Stimulated activated CD8-positive, alpha-beta memory T cell treated with anti-CD3 and anti-CD28 coated beads, Interleukin-15, amount 100 ng/mL, for 1 hour (primary cell): ENCODE measurements around the gene MTTP.
A peak's percentile ranks its signal among the peaks of the same experiment; 100 is the strongest.
"Not testable (repeated sequence)": the region's sequence is repeated elsewhere in the genome, so short reads cannot be mapped to it uniquely, and the experiment has no call there.

ENCODE experiments used
- DNase-seq: peaks from one replicate; pipeline ENCODE4 v3.0.0-alpha.2; 2020; ENCODE audit warnings: low read depth

MTTP gene

GRCh38 chr4:99574530-99575324 lies at the start of gene MTTP:
Gene MTTP (plus strand): TSS chr4:99574824. CDS start chr4:99574910, 86 bp downstream.
- DNase-seq, result no peak

- DNase-seq, result no peak
Observed at GRCh38 chr4:99529228-99529627, 45.4 kb upstream of the MTTP start.

- DNase-seq, result no peak
Observed at GRCh38 chr4:99529956-99530355, 44.7 kb upstream of the MTTP start.

GRCh38 chr4:99534699-99535098 lies 39.9 kb upstream of the MTTP start:
- not testable (repeated sequence) for DNase-seq

- no peak for DNase-seq
Observed at GRCh38 chr4:99536271-99536670, 38.4 kb upstream of the MTTP start.

GRCh38 chr4:99536848-99537247 lies 37.8 kb upstream of the MTTP start:
- DNase-seq, result no peak

- no peak for DNase-seq
Observed at GRCh38 chr4:99537674-99538073, 37.0 kb upstream of the MTTP start.

- DNase-seq, result no peak
Observed at GRCh38 chr4:99540277-99540939, 34.2 kb upstream of the MTTP start.

GRCh38 chr4:99552872-99553271 lies 21.8 kb upstream of the MTTP start:
- no peak for DNase-seq

GRCh38 chr4:99563310-99564186 lies 11.1 kb upstream of the MTTP start, which contains the start of gene TRMT10A:
Gene TRMT10A (minus strand): TSS chr4:99564039. CDS start chr4:99559338, 4,701 bp downstream.
- DNase-seq, result peak; percentile 95

- DNase-seq, result no peak
Observed at GRCh38 chr4:99564921-99565320, 9.7 kb upstream of the MTTP start.

GRCh38 chr4:99571883-99572282 lies 2.7 kb upstream of the MTTP start:
- DNase-seq, result no peak

- no peak for DNase-seq
Observed at GRCh38 chr4:99572527-99573240, 1.9 kb upstream of the MTTP start.

- DNase-seq, result no peak
Observed at GRCh38 chr4:99573735-99574368, 772 bp upstream of the MTTP start.

- DNase-seq, result no peak
Observed at GRCh38 chr4:99578714-99579113, 4.1 kb downstream of the MTTP start.

- no peak for DNase-seq
Observed at GRCh38 chr4:99585516-99585915, 10.9 kb downstream of the MTTP start.

GRCh38 chr4:99586322-99586721 lies 11.7 kb downstream of the MTTP start:
- no peak for DNase-seq

- no peak for DNase-seq
Observed at GRCh38 chr4:99586797-99587196, 12.2 kb downstream of the MTTP start.

- no peak for DNase-seq
Observed at GRCh38 chr4:99587309-99587708, 12.7 kb downstream of the MTTP start.

GRCh38 chr4:99587803-99588202 lies 13.2 kb downstream of the MTTP start:
- no peak for DNase-seq

- DNase-seq, result no peak
Observed at GRCh38 chr4:99591757-99592156, 17.1 kb downstream of the MTTP start.
